A673 (cell line): ENCODE measurements around the gene TOE1.

ENCODE experiments used
- EZH2 ChIP-seq: fragments of 200-600 bp; sonication (generic); IDR thresholded peaks from 2 replicates; pipeline ENCODE4 v1.6.1; 2017; ENCODE audit warnings: borderline replicate concordance, low read depth, mild to moderate bottlenecking, mixed read lengths, antibody characterized with exemption, low read length; ENCODE audit not compliant: poor library complexity, severe bottlenecking
- TF ChIP-seq, protein P1 (sequence below): fragments of 300-800, 200-600 bp; sonication (generic); conservative IDR thresholded peaks from 2 replicates; pipeline ENCODE4 v1.5.1; 2017; ENCODE audit warnings: low read depth, mild to moderate bottlenecking, antibody characterized with exemption, low read length, moderate library complexity, mixed read lengths

DNA sequence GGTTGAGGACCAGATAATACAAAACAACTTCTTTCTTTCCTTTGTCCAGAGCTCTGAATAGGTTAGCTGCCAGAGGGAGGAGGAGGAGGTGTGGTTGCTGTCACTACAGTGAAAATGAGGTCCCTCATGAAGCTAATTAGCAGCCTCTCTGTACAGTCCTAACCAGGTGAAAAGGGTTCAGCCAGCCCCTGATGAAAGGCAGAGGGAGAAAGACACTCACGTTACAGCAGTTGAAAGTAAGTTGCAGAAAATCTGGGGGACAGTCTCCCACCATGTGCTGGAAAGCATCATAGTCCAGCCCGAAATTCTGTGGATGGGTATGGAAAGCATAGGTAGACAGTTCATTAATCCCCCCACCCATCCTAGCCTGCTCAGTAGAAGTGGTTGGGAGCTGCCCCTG lies 6.5 kb downstream of the TOE1 start:
- TF ChIP-seq, protein P1, sequence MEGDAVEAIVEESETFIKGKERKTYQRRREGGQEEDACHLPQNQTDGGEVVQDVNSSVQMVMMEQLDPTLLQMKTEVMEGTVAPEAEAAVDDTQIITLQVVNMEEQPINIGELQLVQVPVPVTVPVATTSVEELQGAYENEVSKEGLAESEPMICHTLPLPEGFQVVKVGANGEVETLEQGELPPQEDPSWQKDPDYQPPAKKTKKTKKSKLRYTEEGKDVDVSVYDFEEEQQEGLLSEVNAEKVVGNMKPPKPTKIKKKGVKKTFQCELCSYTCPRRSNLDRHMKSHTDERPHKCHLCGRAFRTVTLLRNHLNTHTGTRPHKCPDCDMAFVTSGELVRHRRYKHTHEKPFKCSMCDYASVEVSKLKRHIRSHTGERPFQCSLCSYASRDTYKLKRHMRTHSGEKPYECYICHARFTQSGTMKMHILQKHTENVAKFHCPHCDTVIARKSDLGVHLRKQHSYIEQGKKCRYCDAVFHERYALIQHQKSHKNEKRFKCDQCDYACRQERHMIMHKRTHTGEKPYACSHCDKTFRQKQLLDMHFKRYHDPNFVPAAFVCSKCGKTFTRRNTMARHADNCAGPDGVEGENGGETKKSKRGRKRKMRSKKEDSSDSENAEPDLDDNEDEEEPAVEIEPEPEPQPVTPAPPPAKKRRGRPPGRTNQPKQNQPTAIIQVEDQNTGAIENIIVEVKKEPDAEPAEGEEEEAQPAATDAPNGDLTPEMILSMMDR: no peak
- no peak for TF ChIP-seq EZH2
